HepG2 (cell line): ENCODE measurements around the gene HS3ST3B1. TPM values are rescaled to one million over a fixed set of nuclear protein-coding genes. Genes with fewer than 3 reads are reported as not detected.

Experiments
- HCFC1 ChIP-seq: fragments of 150-350 bp; IDR thresholded peaks from 2 replicates; pipeline ENCODE4 v1.6.1; 2014; ENCODE audit warnings: low read depth, low read length
- HMGA1 ChIP-seq: sonication (generic); formaldehyde crosslinking; conservative IDR thresholded peaks from 2 replicates; pipeline ENCODE4 v1.4.0; 2020; ENCODE audit warnings: missing genetic modification reagents
- HNF4G ChIP-seq, 2 experiments: sonication (generic) in 1 of 2; formaldehyde crosslinking in 1 of 2; IDR thresholded peaks; 2 replicates each; pipeline versions ENCODE4 v1.4.0 to v1.6.1; 2011 to 2020; ENCODE audit warnings: borderline replicate concordance in 2 of 2, low read depth in 2 of 2, mild to moderate bottlenecking in 2 of 2, low read length in 1 of 2, missing genetic modification reagents in 1 of 2, moderate library complexity in 1 of 2
- NFKBIZ ChIP-seq: IDR thresholded peaks from 2 replicates; pipeline ENCODE4 v1.6.1; 2018; ENCODE audit warnings: missing genetic modification reagents, missing compliant biosample characterization
- PHF5A ChIP-seq: IDR thresholded peaks from one replicate; pipeline ENCODE4 v1.6.1; 2018; ENCODE audit warnings: low read depth, missing genetic modification reagents; ENCODE audit not compliant: unreplicated experiment
- RNF2 ChIP-seq: fragments of 450-650 bp; conservative IDR thresholded peaks from 2 replicates; pipeline ENCODE4 v1.6.1; 2016; ENCODE audit warnings: low read depth
- TCF12 ChIP-seq, 2 experiments: fragments of 450-650 bp in 1 of 2; sonication (generic) in 1 of 2; formaldehyde crosslinking in 1 of 2; IDR thresholded peaks; 2 replicates each; pipeline versions ENCODE4 v1.6.1 to v1.8.0; 2017 to 2022; ENCODE audit warnings: antibody characterized with exemption in 1 of 2, mild to moderate bottlenecking in 1 of 2, missing genetic modification reagents in 1 of 2, moderate library complexity in 1 of 2
- XBP1 ChIP-seq: sonication (generic); formaldehyde crosslinking; IDR thresholded peaks from 2 replicates; pipeline ENCODE4 v1.5.0; 2020; ENCODE audit warnings: missing genetic modification reagents
- ZEB1 ChIP-seq: IDR thresholded peaks from 2 replicates; pipeline ENCODE4 v1.6.1; 2012; ENCODE audit warnings: mild to moderate bottlenecking, low read depth, inconsistent platforms; ENCODE audit not compliant: insufficient replicate concordance
- ZNF207 ChIP-seq: fragments of 450-650 bp; IDR thresholded peaks from 2 replicates; pipeline ENCODE4 v1.6.1; 2016; ENCODE audit warnings: antibody characterized with exemption, borderline replicate concordance
- ZNF30 ChIP-seq: sonication (generic); formaldehyde crosslinking; IDR thresholded peaks from 2 replicates; pipeline ENCODE4 v1.5.0; 2020; ENCODE audit warnings: mild to moderate bottlenecking, missing genetic modification reagents
- ZNF563 ChIP-seq: sonication (generic); formaldehyde crosslinking; IDR thresholded peaks from 2 replicates; pipeline ENCODE4 v1.8.0; 2022; ENCODE audit warnings: mild to moderate bottlenecking, moderate library complexity, missing genetic modification reagents
- ZNF788 ChIP-seq: sonication (generic); formaldehyde crosslinking; IDR thresholded peaks from 2 replicates; pipeline ENCODE4 v1.5.0; 2020; ENCODE audit warnings: mild to moderate bottlenecking, missing genetic modification reagents, borderline replicate concordance
- ZNF883 ChIP-seq: sonication (generic); formaldehyde crosslinking; IDR thresholded peaks from 2 replicates; pipeline ENCODE4 v1.5.1; 2020; ENCODE audit warnings: mild to moderate bottlenecking, missing genetic modification reagents; ENCODE audit errors: not compliant biosample characterization
- polyA plus RNA-seq, 8 experiments: library from polyadenylated mRNA; depleted of rRNA in 3 of 8; stranded (reverse) in 7 of 8; unstranded in 1 of 8; fragments of >200 nt; fragmentation: Illumina TruSeq in 4 of 8; extraction: Trizol in 4 of 8; gene quantifications; 2 replicates each; pipeline versions ENCODE4 v1.2.1 to v1.2.3, GENCODE V29; 2011 to 2016; ENCODE audit warnings: low read depth in 4 of 8, missing spikeins in 1 of 8, mixed read lengths in 1 of 8; ENCODE audit not compliant: insufficient read depth in 1 of 8
- total RNA-seq, 5 experiments: library from RNA; depleted of rRNA; stranded (reverse); fragments of >200 nt; fragmentation: Illumina TruSeq; extraction: Trizol; gene quantifications; 2 replicates each; pipeline ENCODE4 v1.2.3, GENCODE V29; 2016; ENCODE audit warnings: low read depth in 1 of 5
- TF ChIP-seq, protein P1 (sequence below): sonication (generic); formaldehyde crosslinking; conservative IDR thresholded peaks from 2 replicates; pipeline ENCODE4 v1.8.0; 2022; ENCODE audit warnings: low read depth, missing genetic modification reagents
- TF ChIP-seq, protein P2 (sequence below): sonication (generic); formaldehyde crosslinking; IDR thresholded peaks from 2 replicates; pipeline ENCODE4 v1.5.0; 2020; ENCODE audit warnings: missing genetic modification reagents
- TF ChIP-seq, protein P3 (sequence below): sonication (generic); formaldehyde crosslinking; IDR thresholded peaks from 2 replicates; pipeline ENCODE4 v1.4.0; 2020; ENCODE audit warnings: missing genetic modification reagents
- TF ChIP-seq, protein P4 (sequence below): IDR thresholded peaks from 2 replicates; pipeline ENCODE4 v1.6.1; 2018; ENCODE audit warnings: missing genetic modification reagents, mild to moderate bottlenecking, missing compliant biosample characterization
- TF ChIP-seq, protein P5 (sequence below): IDR thresholded peaks from 2 replicates; pipeline ENCODE4 v1.6.1; 2016; ENCODE audit warnings: control low read depth
- TF ChIP-seq, protein P6 (sequence below): sonication (generic); formaldehyde crosslinking; IDR thresholded peaks from 2 replicates; pipeline ENCODE4 v1.8.0; 2022; ENCODE audit warnings: mild to moderate bottlenecking, missing genetic modification reagents, moderate library complexity

HS3ST3B1 gene
- total and polyA plus RNA-seq, 2 of the 13 experiments (the other 11 are each of a cell fraction or from before 2014, with no cell fraction given) = 15.7 to 39.5 TPM

DNA sequence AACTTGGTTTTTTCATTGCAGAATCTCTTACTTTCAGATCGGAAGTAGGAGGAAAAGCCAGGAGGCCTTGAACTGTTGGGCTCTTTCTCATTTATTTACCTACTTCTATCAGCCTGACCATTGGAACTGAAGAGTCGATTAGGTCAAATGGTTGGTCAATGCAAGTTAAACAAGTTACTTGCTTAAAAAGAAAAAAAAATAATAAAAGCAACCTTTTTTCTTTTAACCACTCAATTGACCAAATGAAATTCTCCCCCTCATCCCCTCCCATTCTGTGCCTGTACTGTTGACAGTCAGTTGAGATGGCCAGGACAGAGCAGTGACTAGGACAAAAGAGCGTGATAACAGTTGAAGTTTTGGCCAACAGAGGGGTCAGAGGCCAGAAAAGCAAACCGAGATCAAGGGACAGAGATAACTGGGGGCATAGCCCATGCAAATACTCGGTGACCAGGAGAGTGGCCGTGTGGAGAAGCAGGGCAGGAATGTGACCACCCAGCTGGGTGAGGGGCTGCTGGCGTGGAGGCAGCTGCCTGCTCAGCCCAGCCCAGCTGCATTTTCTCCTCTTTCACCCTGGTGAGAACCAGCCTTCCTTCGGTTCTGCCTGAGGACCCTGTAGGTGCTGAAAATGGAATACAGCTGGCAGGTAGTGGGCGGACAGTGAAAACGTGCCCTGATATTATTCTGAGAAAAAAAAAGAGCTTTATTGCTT, 72.2 kb downstream of the HS3ST3B1 start (continued):
- TF ChIP-seq PHF5A (peak; percentile 26), TCF12 (IDR thresholded peaks at IDR 0.05) (no peak), TCF12 (CRISPR knock-in tag; IDR thresholded peaks at IDR 0.05) (peak; percentile 96), ZNF563 (CRISPR knock-in tag) (no peak), XBP1 (CRISPR knock-in tag) (no peak), NFKBIZ (CRISPR knock-in tag) (peak; percentile 99), HNF4G (IDR thresholded peaks at IDR 0.05; ENCODE audit: borderline replicate concordance, low read depth, low read length) (peak; percentile 88), HNF4G (CRISPR knock-in tag; IDR thresholded peaks at IDR 0.05; ENCODE audit: borderline replicate concordance, low read depth) (peak; percentile 90), ZNF788 (CRISPR knock-in tag) (peak; percentile 88; the same call in 1 of the 2 replicates), RNF2 (no peak), ZNF883 (no peak), HMGA1 (CRISPR knock-in tag) (no peak), HCFC1 (no peak), ZEB1 (no peak), ZNF30 (CRISPR knock-in tag) (no peak), ZNF207 (no peak)
- TF ChIP-seq, protein P1, sequence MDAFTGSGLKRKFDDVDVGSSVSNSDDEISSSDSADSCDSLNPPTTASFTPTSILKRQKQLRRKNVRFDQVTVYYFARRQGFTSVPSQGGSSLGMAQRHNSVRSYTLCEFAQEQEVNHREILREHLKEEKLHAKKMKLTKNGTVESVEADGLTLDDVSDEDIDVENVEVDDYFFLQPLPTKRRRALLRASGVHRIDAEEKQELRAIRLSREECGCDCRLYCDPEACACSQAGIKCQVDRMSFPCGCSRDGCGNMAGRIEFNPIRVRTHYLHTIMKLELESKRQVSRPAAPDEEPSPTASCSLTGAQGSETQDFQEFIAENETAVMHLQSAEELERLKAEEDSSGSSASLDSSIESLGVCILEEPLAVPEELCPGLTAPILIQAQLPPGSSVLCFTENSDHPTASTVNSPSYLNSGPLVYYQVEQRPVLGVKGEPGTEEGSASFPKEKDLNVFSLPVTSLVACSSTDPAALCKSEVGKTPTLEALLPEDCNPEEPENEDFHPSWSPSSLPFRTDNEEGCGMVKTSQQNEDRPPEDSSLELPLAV (CRISPR knock-in tag) = no peak
- TF ChIP-seq, protein P2, sequence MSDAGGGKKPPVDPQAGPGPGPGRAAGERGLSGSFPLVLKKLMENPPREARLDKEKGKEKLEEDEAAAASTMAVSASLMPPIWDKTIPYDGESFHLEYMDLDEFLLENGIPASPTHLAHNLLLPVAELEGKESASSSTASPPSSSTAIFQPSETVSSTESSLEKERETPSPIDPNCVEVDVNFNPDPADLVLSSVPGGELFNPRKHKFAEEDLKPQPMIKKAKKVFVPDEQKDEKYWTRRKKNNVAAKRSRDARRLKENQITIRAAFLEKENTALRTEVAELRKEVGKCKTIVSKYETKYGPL (CRISPR knock-in tag) = no peak
- TF ChIP-seq, protein P3, sequence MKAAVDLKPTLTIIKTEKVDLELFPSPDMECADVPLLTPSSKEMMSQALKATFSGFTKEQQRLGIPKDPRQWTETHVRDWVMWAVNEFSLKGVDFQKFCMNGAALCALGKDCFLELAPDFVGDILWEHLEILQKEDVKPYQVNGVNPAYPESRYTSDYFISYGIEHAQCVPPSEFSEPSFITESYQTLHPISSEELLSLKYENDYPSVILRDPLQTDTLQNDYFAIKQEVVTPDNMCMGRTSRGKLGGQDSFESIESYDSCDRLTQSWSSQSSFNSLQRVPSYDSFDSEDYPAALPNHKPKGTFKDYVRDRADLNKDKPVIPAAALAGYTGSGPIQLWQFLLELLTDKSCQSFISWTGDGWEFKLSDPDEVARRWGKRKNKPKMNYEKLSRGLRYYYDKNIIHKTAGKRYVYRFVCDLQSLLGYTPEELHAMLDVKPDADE (CRISPR knock-in tag) = 0 out of 2 replicates have a peak, but pooled peaks have one; percentile 42
- TF ChIP-seq, protein P4, sequence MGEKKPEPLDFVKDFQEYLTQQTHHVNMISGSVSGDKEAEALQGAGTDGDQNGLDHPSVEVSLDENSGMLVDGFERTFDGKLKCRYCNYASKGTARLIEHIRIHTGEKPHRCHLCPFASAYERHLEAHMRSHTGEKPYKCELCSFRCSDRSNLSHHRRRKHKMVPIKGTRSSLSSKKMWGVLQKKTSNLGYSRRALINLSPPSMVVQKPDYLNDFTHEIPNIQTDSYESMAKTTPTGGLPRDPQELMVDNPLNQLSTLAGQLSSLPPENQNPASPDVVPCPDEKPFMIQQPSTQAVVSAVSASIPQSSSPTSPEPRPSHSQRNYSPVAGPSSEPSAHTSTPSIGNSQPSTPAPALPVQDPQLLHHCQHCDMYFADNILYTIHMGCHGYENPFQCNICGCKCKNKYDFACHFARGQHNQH (CRISPR knock-in tag) = peak; percentile 93
- TF ChIP-seq, protein P5, sequence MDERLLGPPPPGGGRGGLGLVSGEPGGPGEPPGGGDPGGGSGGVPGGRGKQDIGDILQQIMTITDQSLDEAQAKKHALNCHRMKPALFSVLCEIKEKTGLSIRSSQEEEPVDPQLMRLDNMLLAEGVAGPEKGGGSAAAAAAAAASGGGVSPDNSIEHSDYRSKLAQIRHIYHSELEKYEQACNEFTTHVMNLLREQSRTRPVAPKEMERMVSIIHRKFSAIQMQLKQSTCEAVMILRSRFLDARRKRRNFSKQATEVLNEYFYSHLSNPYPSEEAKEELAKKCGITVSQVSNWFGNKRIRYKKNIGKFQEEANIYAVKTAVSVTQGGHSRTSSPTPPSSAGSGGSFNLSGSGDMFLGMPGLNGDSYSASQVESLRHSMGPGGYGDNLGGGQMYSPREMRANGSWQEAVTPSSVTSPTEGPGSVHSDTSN = no peak
- TF ChIP-seq, protein P6, sequence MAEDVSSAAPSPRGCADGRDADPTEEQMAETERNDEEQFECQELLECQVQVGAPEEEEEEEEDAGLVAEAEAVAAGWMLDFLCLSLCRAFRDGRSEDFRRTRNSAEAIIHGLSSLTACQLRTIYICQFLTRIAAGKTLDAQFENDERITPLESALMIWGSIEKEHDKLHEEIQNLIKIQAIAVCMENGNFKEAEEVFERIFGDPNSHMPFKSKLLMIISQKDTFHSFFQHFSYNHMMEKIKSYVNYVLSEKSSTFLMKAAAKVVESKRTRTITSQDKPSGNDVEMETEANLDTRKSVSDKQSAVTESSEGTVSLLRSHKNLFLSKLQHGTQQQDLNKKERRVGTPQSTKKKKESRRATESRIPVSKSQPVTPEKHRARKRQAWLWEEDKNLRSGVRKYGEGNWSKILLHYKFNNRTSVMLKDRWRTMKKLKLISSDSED = no peak
